Motor neuron (in vitro differentiated cells): ENCODE data around the gene PDCD4. TPM values are rescaled to one million over a fixed set of nuclear protein-coding genes. Genes with fewer than 3 reads are reported as not detected.

Experiments used
- ATAC-seq, 8 experiments: fragments of 200-7000 bp; cut with Tn5 transposase; replicated peaks in 6 of 8; 2 replicates each; pipeline ENCODE4 v1.8.0; 2021; ENCODE audit warnings: mild to moderate bottlenecking in 8 of 8, moderate library complexity in 8 of 8
- H3K27ac ChIP-seq, 2 donors: fragments of 250-450 bp; sonication (Bioruptor Pico); 2 replicates each; pipeline ENCODE4 v1.9.0; 2021; ENCODE audit warnings: antibody characterized with exemption in 2 of 2, mild to moderate bottlenecking in 2 of 2, moderate library complexity in 1 of 2
- H3K4me1 ChIP-seq, 2 donors: fragments of 250-450 bp; sonication (Bioruptor Pico); replicated peaks in 1 of 2; 2 replicates each; pipeline ENCODE4 v1.6.1; 2021; ENCODE audit warnings: antibody characterized with exemption in 2 of 2, mild to moderate bottlenecking in 2 of 2, moderate library complexity in 1 of 2
- H3K4me3 ChIP-seq, 5 donors: fragments of 250-450 bp; sonication (Bioruptor Pico); 2 replicates each; pipeline ENCODE4 v1.9.0; 2021; ENCODE audit warnings: antibody characterized with exemption in 5 of 5, mild to moderate bottlenecking in 5 of 5, moderate library complexity in 4 of 5
- WGBS, 10 experiments: fragments of 450-650 bp; shearing (Covaris generic); methylation state at CpG; one replicate each; pipeline ENCODE4 v1.0.0; 2022; 5-methylcytosine and 5-hydroxymethylcytosine counted together
- in situ Hi-C, 9 experiments: fragments of 400-800 bp; cut with MboI; loops; one replicate each; pipeline ENCODE4 v1.15.0; 2021; ENCODE audit warnings: low sequenced_read_pairs in 9 of 9, low pct_unique_long_range_greater_than_20kb in 2 of 9; ENCODE audit not compliant: unreplicated experiment in 9 of 9
- total RNA-seq, 8 experiments: library from RNA; unstranded; fragments of 300-600 nt; gene quantifications; 2 replicates each; pipeline versions ENCODE4 v1.2.3 to v1.2.4, GENCODE V29; 2022

PDCD4 gene
- total RNA-seq, 8 experiments from 2014 or later, result 34.2 to 141 (median 55.0) TPM

- WGBS, 10 experiments, result 47 to 100% (median 86%) methylated on average over 2 to 4 of the region's 4 CpGs; no CpG with 5 or more reads in 1 of the 10 experiments
- in situ Hi-C loops, result no loop called here
- no peak for ATAC-seq
- H3K4me1 ChIP-seq, result no peaks in the 10 kb centered on the region
- no peak overlapping the region for H3K27ac ChIP-seq
- no peak overlapping the region for H3K4me3 ChIP-seq
These were observed 27.2 kb upstream of the PDCD4 start for GRCh38 chr10:110844617-110844881.

- Histone ChIP-seq H3K4me1 (no peaks in the 10 kb centered on the region), H3K4me3 (no peak overlapping the region), H3K27ac (no peak overlapping the region)
- no peak for ATAC-seq
- WGBS, 10 experiments, result 83 to 100% methylated on average over 1 of the region's 2 CpGs; no CpG with 5 or more reads in 8 of the 10 experiments
- in situ Hi-C loops, result no loop called here
These were observed 26.5 kb upstream of the PDCD4 start for GRCh38 chr10:110845192-110845755.

- in situ Hi-C loops, result no loop called here
- Histone ChIP-seq H3K27ac (no peak overlapping the region), H3K4me1 (no peaks in the 10 kb centered on the region), H3K4me3 (no peak overlapping the region)
- WGBS, 10 experiments, result 0 to 80% (median 76%) methylated on average over 1 to 2 of the region's 3 CpGs; no CpG with 5 or more reads in 4 of the 10 experiments
- peak in 2 of 8 experiments; percentile 56 to 69 for ATAC-seq
These were observed 25.7 kb upstream of the PDCD4 start for GRCh38 chr10:110845756-110846620.

GRCh38 chr10:110847374-110847773, 24.4 kb upstream of the PDCD4 start:
- Histone ChIP-seq H3K4me1 (no peaks in the 10 kb centered on the region), H3K27ac (no peak overlapping the region), H3K4me3 (no peak overlapping the region)
- ATAC-seq, result no peak
- in situ Hi-C loops, result no loop called here
- 53 to 100% (median 93%) methylated on average over 1 to 6 of the region's 6 CpGs; no CpG with 5 or more reads in 3 of the 10 experiments for WGBS, 10 experiments

- Histone ChIP-seq H3K4me1 (no peaks in the 10 kb centered on the region), H3K4me3 (no peak overlapping the region), H3K27ac (no peak overlapping the region)
- in situ Hi-C loops, result no loop called here
- WGBS, 10 experiments, result 17 to 100% (median 79%) methylated on average over 1 to 2 of the region's 2 CpGs; no CpG with 5 or more reads in 1 of the 10 experiments
- ATAC-seq, result no peak
These were observed 23.6 kb upstream of the PDCD4 start for GRCh38 chr10:110848106-110848505.

DNA sequence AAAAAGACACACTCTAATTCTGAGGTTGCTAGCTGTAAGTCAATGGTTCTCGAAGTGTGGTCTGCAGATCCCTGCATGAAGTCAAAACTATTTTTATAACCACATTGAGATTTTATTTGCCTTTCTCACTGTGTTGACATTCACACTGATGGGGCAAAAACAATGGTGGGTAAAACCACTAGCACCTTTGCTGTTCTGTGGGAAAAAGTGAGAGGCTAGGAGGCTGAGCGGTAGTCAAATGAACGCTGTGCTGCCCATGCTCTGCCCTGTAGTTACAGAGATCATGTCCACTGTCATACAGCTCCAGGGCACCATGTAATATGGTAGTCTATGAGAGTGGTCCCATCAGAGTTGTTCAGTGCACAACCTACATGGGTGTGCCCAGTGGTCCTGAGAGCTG, 21.6 kb upstream of the PDCD4 start:
- no peak for ATAC-seq
- H3K27ac ChIP-seq, result no peak overlapping the region
- in situ Hi-C loops, result no loop called here
- H3K4me1 ChIP-seq, result no peaks in the 10 kb centered on the region
- WGBS, 10 experiments, result 80 to 100% (median 100%) methylated on average over 1 to 3 of the region's 3 CpGs; no CpG with 5 or more reads in 3 of the 10 experiments
- H3K4me3 ChIP-seq, result no peak overlapping the region

DNA sequence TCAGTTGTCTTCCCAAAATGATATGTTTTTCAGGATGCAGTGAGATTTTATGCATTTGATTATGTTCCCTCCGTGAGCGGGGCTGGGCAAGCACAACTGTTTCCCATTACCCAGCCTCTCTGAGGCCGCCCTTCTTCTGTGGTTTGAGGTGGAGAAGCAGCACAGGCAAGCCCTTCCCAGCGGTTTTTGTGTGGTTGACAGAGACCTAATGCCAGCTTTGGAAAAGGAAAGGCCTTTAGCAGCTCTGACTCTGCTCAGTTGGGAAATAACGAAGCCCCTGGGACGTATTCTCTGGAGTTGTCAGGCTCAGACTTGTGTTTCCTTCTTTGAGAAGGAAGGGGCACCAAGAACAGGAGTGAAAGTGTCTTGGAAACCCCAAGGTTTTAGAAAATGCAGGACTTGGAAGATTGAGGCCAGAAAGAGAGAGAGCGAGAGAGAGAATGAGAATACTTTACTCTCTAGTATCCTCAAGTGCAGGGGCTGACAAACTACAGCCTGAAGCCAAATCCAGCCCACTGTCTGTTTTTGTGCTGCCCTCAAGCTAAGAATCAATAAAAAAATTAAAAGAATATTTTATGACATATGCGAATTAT, 20.6 kb upstream of the PDCD4 start:
- 6 to 95% (median 44%) methylated on average over 1 to 7 of the region's 8 CpGs for WGBS, 10 experiments
- no peak overlapping the region for H3K27ac ChIP-seq

DNA sequence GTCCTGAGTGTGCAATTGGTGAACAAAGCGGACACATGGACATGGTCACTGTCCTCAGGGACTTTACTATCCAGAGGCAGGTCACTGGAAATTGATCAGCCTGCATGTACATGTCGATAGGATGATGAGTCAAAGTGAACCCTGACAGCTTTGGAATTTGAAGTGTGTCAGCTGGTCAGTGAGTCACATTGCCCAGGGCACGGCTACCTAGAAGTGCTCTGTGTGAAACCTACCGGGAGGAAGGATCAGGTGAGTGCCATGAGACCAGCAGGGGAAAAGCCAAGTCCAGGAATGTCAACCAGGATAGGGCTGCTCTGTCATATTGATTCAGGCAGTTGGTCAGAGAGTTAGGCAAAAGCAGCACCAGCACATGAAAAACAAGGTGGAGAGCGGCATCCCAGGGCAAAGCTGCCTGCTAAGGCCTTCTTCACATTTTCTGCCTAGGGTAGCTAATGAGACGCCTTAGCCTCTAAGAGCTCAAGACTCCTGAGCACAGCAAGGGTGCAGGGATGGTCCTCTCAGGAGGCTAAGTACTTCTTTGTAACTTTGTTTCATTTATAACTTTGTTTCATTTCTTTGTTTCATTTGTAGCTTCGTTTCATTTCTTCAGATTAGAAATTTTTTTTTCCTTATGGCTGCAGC, 19.4 kb upstream of the PDCD4 start:
- WGBS, 10 experiments, result 25 to 100% (median 63%) methylated on average over 1 to 7 of the region's 7 CpGs
- Histone ChIP-seq H3K4me1 (no peaks in the 10 kb centered on the region), H3K27ac (no peak overlapping the region), H3K4me3 (no peak overlapping the region)
- in situ Hi-C loops, result no loop called here
- peak in 7 of 8 experiments; percentile 10 to 74 (median 42) for ATAC-seq

More for the DNA sequence above, 20.6 kb upstream of the PDCD4 start:
- peak in 3 of 8 experiments; percentile 47 to 70 (median 57) for ATAC-seq
- no peaks in the 10 kb centered on the region for H3K4me1 ChIP-seq
- in situ Hi-C loops, result no loop called here
- no peak overlapping the region for H3K4me3 ChIP-seq

DNA sequence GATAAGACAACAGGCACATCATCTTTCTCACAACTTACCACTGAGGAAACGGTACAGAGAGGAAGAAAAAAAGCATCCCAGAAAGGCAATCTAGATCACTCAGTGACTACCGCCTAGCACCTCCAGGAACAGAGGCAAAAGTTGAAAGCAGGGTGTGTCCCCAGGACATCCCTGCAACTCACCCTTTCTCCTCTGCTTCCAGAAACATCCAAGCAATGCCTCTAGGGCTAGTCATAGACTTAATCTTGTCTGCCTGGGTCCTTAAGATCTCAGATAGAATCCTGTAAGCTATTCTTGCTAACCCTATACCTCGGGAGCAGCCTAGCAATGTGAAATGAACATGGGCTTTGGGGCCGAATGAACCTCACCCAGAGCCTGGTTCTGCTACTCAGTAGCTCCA, 18.8 kb upstream of the PDCD4 start:
- in situ Hi-C loops, result no loop called here
- peaks cover 2 to 3% of the 10 kb centered on the region in 2 donors for H3K4me1 ChIP-seq
- peak in 3 of 8 experiments; percentile 43 to 46 (median 44) for ATAC-seq
- no peak overlapping the region for H3K27ac ChIP-seq
- H3K4me3 ChIP-seq, result no peak overlapping the region
- WGBS, 10 experiments, result 64 to 96% (median 90%) methylated on average over 2 to 4 of the region's 4 CpGs; no CpG with 5 or more reads in 3 of the 10 experiments

GRCh38 chr10:110853921-110854605, 17.7 kb upstream of the PDCD4 start:
- Histone ChIP-seq H3K4me1 (peaks cover 7% of the 10 kb centered on the region in 2 donors), H3K4me3 (no peak overlapping the region), H3K27ac (no peak overlapping the region)
- in situ Hi-C loops, result no loop called here
- ATAC-seq, result no peak

- H3K4me3 ChIP-seq, result no peak overlapping the region
- peaks cover 7% of the 10 kb centered on the region in 2 donors for H3K4me1 ChIP-seq
- ATAC-seq, result peak in 5 of 8 experiments; percentile 18 to 79 (median 69)
- in situ Hi-C loops, result no loop called here
- WGBS, 10 experiments, result 58 to 93% (median 71%) methylated on average over 2 to 11 of the region's 12 CpGs
- H3K27ac ChIP-seq, result peak overlapping the region in 1 of 2 donors; percentile 28
These were observed 14.2 kb upstream of the PDCD4 start for GRCh38 chr10:110857265-110858171.
